ENCODE results near the gene RNF20. TPM values are rescaled to one million over a fixed set of nuclear protein-coding genes. Genes with fewer than 3 reads are reported as not detected.
A peak's percentile ranks its signal among the peaks of the same experiment; 100 is the strongest.

RNF20 gene
- total and polyA plus RNA-seq, 10 of the 15 experiments (the other 5 are each of a cell fraction or from before 2014, with no cell fraction given), result 7.5 to 38.9 (median 26.7) TPM

- Histone ChIP-seq H2AFZ (ENCODE audit: control insufficient read depth, low read depth, low read length) (no peak overlapping the region), H3K9ac (ENCODE audit: control insufficient read depth, insufficient read depth, low read length) (no peak overlapping the region), H3K9me3 (replicated peaks; ENCODE audit: control insufficient read depth, insufficient read depth, low read length) (no peaks in the 10 kb centered on the region), H3K4me1 (ENCODE audit: control insufficient read depth, insufficient read depth, low read length) (no peaks in the 10 kb centered on the region), H3K27me3 (replicated peaks in 1 of 2; ENCODE audit: control insufficient read depth in 2 of 2, insufficient read depth in 2 of 2, low read length in 1 of 2) (no peaks in the 10 kb centered on the region), H3K27ac (ENCODE audit: control insufficient read depth, insufficient read depth) (no peak overlapping the region), H3K79me2 (ENCODE audit: control insufficient read depth, insufficient read depth, low read length) (no peaks in the 10 kb centered on the region), H3K4me3 (no peak overlapping the region), H3K36me3 (ENCODE audit: control insufficient read depth in 2 of 2, insufficient read depth in 2 of 2, low read length in 1 of 2) (no peaks in the 10 kb centered on the region), H3K4me2 (ENCODE audit: control insufficient read depth, insufficient read depth) (no peak overlapping the region), H4K20me1 (ENCODE audit: control insufficient read depth, insufficient read depth) (no peaks in the 10 kb centered on the region)
- DNase-seq (ENCODE audit: low read depth, low spot score) (no peak), FAIRE-seq (no peak), ATAC-seq (peak; percentile 75)
- whole genome bisulfite sequencing (ENCODE audit: insufficient coverage, insufficient replicate concordance, low lambda C conversion rate, missing lambda C conversion rate), result 6% methylated on average over 3 of the region's 3 CpGs
- TF ChIP-seq NRF1 (conservative IDR thresholded peaks at IDR 0.05; ENCODE audit: low read depth, low read length) (no peak), NR2C1 (IDR thresholded peaks at IDR 0.05) (no peak), SPI1 (IDR thresholded peaks at IDR 0.05; ENCODE audit: borderline replicate concordance, insufficient read depth, low read depth, low read length) (peak; percentile 54; the same call in 1 of the 2 replicates), POU2F2 (IDR thresholded peaks at IDR 0.05; ENCODE audit: borderline replicate concordance, low read depth, low read length) (peak; percentile 38; the same call in 1 of the 3 replicates), EED (IDR thresholded peaks at IDR 0.05; ENCODE audit: low read depth) (no peak), MTA2 (IDR thresholded peaks at IDR 0.05; ENCODE audit: low read depth) (no peak), RELB (IDR thresholded peaks at IDR 0.05; ENCODE audit: low read depth) (no peak)
- ChIA-PET RAD21 (ENCODE audit: unreplicated experiment) (no interaction called here), POLR2A (no interaction called here), CTCF (interaction anchor here (1.4 kb wide), 1 partner anchor 11 kb away, joined by 4 read pairs; no protein-coding TSS in a partner anchor), SMC1A (ENCODE audit: uncharacterized antibody, unreplicated experiment) (no interaction called here)
- BruUV-seq (replicated peaks), result no TSS peak
- intact Hi-C loops (cut with micrococcal nuclease; ENCODE audit: unreplicated experiment), result no loop called here
- in situ Hi-C loops (cut with MboI), result no loop called here
Observed at GRCh38 chr9:101578378-101578777, 44.7 kb downstream of the RNF20 start.

Data from GM12878 (cell line).